HG02870 (cell line): ENCODE measurements around the gene OR4S2.
A peak's percentile ranks its signal among the peaks of the same experiment; 100 is the strongest.

ENCODE experiments used
- ATAC-seq: cut with Tn5 transposase; IDR thresholded peaks from one replicate; pipeline ENCODE4 v1.9.1; 2021; ENCODE audit warnings: mild to moderate bottlenecking, moderate library complexity; ENCODE audit not compliant: unreplicated experiment

Gene OR4S2

GRCh38 chr11:55648027-55648426 is at the start of gene OR4S2:
OR4S2 (plus strand) TSS chr11:55648327; CDS start chr11:55650904, 2,577 bp downstream.
- ATAC-seq: no peak

DNA sequence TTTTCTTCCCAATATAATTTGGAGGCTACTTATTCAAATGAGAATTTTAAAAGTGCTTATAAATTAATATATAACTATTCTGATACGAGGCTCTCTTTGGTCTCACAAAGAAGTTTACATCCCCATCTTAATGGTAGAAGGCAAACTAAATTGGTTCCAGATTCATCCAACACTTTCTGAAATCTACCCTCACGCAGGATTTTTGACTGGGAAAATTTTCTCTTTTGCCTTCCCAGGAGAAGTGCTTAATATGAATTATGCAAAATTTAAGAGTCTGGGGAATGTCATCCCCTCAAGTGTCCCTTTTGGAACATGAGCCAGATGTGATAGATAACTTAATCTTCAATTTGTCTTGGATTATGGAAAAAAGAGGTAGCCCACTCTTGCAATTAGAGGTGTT is 40.6 kb upstream of the OR4S2 start, which contains the start of gene OR4C11:
TSS of gene OR4C11 (minus strand) at position 101 of the 400 bp plus-strand sequence. CDS start 3,272 bp downstream, outside the sequence.
- no peak for ATAC-seq

DNA sequence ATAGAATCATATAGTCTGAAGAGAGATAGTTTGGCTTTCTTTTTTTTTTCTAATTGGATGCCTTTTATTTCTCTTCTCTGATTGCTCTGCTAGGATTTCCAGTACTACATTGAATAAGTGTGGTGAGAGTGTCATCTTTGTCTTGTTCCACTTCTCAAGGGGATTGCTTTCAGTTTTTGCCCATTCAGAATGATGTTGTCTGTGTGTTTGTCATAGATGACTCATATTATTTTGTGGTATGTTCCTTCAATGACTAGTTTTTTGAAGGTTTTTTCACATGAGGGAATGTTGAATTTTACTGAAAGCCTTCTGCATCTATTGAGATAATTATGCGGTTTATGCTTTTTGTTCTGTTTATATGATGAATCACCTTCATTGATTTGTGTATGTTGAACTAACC is 23.6 kb upstream of the OR4S2 start:
- no peak for ATAC-seq

- ATAC-seq: no peak
Observed at GRCh38 chr11:55634813-55635212, 13.3 kb upstream of the OR4S2 start, which contains the start of gene OR4P4. OR4P4 (plus strand) TSS chr11:55635113.

GRCh38 chr11:55652560-55652959 is 4.4 kb downstream of the OR4S2 start:
- ATAC-seq: no peak

DNA sequence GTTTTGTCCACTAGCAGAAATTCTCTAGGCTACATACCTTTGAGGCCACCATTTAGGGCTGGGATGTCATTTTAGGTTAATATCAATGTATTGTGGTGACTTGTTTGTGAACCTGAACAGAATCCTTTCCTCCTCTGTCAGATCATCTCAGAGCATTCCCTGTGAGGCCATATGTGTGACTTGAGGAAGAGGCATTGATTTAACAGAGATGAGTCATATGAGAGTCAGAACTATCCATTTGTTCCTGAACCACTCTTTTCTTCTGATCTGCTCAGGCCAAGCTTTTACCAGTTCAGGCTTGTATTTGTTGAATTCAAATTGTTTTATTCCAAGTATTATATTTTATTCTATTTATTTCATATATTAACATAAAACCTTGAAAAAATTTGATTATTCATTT is 7.0 kb downstream of the OR4S2 start:
- ATAC-seq: no peak

GRCh38 chr11:55658031-55658573 is 10.0 kb downstream of the OR4S2 start:
- peak; percentile 97 for ATAC-seq

GRCh38 chr11:55658608-55659007 is 10.5 kb downstream of the OR4S2 start:
- peak; percentile 21 for ATAC-seq

DNA sequence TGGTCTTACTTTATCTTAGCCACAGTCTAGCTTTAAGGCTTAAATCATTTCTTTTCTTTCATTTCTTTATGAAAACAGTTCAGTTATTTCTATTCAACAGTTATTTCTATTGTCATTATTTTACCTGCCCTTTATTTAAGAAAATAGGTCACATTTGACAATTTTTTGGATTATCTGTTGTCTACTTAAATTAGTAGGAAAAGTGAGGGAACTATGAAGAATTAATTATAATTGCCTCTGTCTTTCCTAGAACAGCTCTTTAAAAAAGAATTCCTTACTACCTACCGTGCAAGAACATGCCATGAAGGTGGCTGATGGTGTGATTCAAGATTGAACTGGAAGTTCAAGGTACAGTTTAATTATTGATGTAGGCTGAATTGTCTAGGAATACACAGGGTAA is 13.8 kb downstream of the OR4S2 start, which contains the start of gene OR4C6:
TSS of gene OR4C6 (plus strand) at position 301 of the 400 bp plus-strand sequence. CDS start 2,966 bp downstream, outside the sequence.
- ATAC-seq: no peak

- ATAC-seq: no peak
Observed at GRCh38 chr11:55669376-55669775, 21.2 kb downstream of the OR4S2 start.

GRCh38 chr11:55673860-55674259 is 25.7 kb downstream of the OR4S2 start:
- ATAC-seq: no peak

- ATAC-seq: no peak
Observed at GRCh38 chr11:55697817-55698216, 49.7 kb downstream of the OR4S2 start.

- ATAC-seq: no peak
Observed at GRCh38 chr11:55701429-55701828, 53.3 kb downstream of the OR4S2 start.
